CD4-positive, alpha-beta T cell treated with Interleukin-6 for 4 hours (primary cell): ENCODE results near the gene CDH6.

Experiments used
- DNase-seq: peaks from one replicate; pipeline ENCODE4 v3.0.0-alpha.2; 2020; ENCODE audit warnings: mixed read lengths

CDH6 gene

GRCh38 chr5:31255041-31255440, 61.6 kb downstream of the CDH6 start:
- DNase-seq, result no peak

- DNase-seq, result no peak
Observed at GRCh38 chr5:31268256-31268655, 74.8 kb downstream of the CDH6 start.

GRCh38 chr5:31268686-31269085, 75.2 kb downstream of the CDH6 start:
- DNase-seq, result no peak

- no peak for DNase-seq
Observed at GRCh38 chr5:31269259-31269658, 75.8 kb downstream of the CDH6 start.

- DNase-seq, result no peak
Observed at GRCh38 chr5:31270396-31270795, 76.9 kb downstream of the CDH6 start.

- no peak for DNase-seq
Observed at GRCh38 chr5:31271567-31271966, 78.1 kb downstream of the CDH6 start.

GRCh38 chr5:31273161-31273560, 79.7 kb downstream of the CDH6 start:
- no peak for DNase-seq

- DNase-seq, result no peak
Observed at GRCh38 chr5:31273631-31274378, 80.3 kb downstream of the CDH6 start.

GRCh38 chr5:31280210-31280609, 86.7 kb downstream of the CDH6 start:
- DNase-seq, result no peak

GRCh38 chr5:31283326-31283725, 89.8 kb downstream of the CDH6 start:
- no peak for DNase-seq

- DNase-seq, result no peak
Observed at GRCh38 chr5:31285025-31285424, 91.5 kb downstream of the CDH6 start.

GRCh38 chr5:31287985-31288384, 94.5 kb downstream of the CDH6 start:
- DNase-seq, result no peak

GRCh38 chr5:31289429-31289828, 95.9 kb downstream of the CDH6 start:
- no peak for DNase-seq

- no peak for DNase-seq
Observed at GRCh38 chr5:31291323-31291854, 97.9 kb downstream of the CDH6 start.

- DNase-seq, result no peak
Observed at GRCh38 chr5:31300501-31300900, 107.0 kb downstream of the CDH6 start.

GRCh38 chr5:31301833-31302232, 108.3 kb downstream of the CDH6 start:
- no peak for DNase-seq

GRCh38 chr5:31303688-31304087, 110.2 kb downstream of the CDH6 start:
- no peak for DNase-seq

- no peak for DNase-seq
Observed at GRCh38 chr5:31317665-31318064, 124.2 kb downstream of the CDH6 start.

GRCh38 chr5:31319335-31319734, 125.8 kb downstream of the CDH6 start:
- no peak for DNase-seq

- DNase-seq, result no peak
Observed at GRCh38 chr5:31322946-31323345, 129.5 kb downstream of the CDH6 start.

- DNase-seq, result no peak
Observed at GRCh38 chr5:31324842-31325241, 131.4 kb downstream of the CDH6 start.

GRCh38 chr5:31328040-31328733, 134.7 kb downstream of the CDH6 start:
- DNase-seq, result no peak

- no peak for DNase-seq
Observed at GRCh38 chr5:31329715-31330114, 136.2 kb downstream of the CDH6 start.

- no peak for DNase-seq
Observed at GRCh38 chr5:31332160-31332559, 138.7 kb downstream of the CDH6 start.
